ENCODE measurements around the gene PIAS2.
"Not testable (repeated sequence)": the region's sequence is repeated elsewhere in the genome, so short reads cannot be mapped to it uniquely, and the experiment has no call there.

The PIAS2 gene

GRCh38 chr18:46917108-46917802 lies at the start of gene PIAS2, which contains the start of gene KATNAL2:
Gene PIAS2, minus strand, starts transcription at chr18:46917507. Its CDS starts 162 bp downstream, at chr18:46917345.
Gene KATNAL2, plus strand, starts transcription at chr18:46917602. Its CDS starts 29,271 bp downstream, at chr18:46946873.
- peak; percentile 25 for DNase-seq (ENCODE audit: low read depth)

- not testable (repeated sequence) for DNase-seq (ENCODE audit: low read depth)
These were observed 49.0 kb upstream of the PIAS2 start for GRCh38 chr18:46966266-46966665.

- DNase-seq (ENCODE audit: low read depth): not testable (repeated sequence)
These were observed 47.4 kb upstream of the PIAS2 start for GRCh38 chr18:46964579-46965293.

- DNase-seq (ENCODE audit: low read depth): not testable (repeated sequence)
These were observed 46.6 kb upstream of the PIAS2 start for GRCh38 chr18:46963656-46964578.

- no peak for DNase-seq (ENCODE audit: low read depth)
These were observed 40.9 kb upstream of the PIAS2 start for GRCh38 chr18:46958209-46958608.

- DNase-seq (ENCODE audit: low read depth): no peak
These were observed 35.9 kb upstream of the PIAS2 start for GRCh38 chr18:46953195-46953594.

- DNase-seq (ENCODE audit: low read depth): no peak
These were observed 32.9 kb upstream of the PIAS2 start for GRCh38 chr18:46950064-46950656.

- peak; percentile 9 for DNase-seq (ENCODE audit: low read depth)
These were observed 29.5 kb upstream of the PIAS2 start for GRCh38 chr18:46946656-46947282.

GRCh38 chr18:46942646-46943045 lies 25.3 kb upstream of the PIAS2 start:
- no peak for DNase-seq (ENCODE audit: low read depth)

GRCh38 chr18:46939998-46940571 lies 22.8 kb upstream of the PIAS2 start:
- no peak for DNase-seq (ENCODE audit: low read depth)

GRCh38 chr18:46939337-46939963 lies 22.1 kb upstream of the PIAS2 start:
- no peak for DNase-seq (ENCODE audit: low read depth)

- DNase-seq (ENCODE audit: low read depth): no peak
These were observed 3.3 kb upstream of the PIAS2 start for GRCh38 chr18:46920653-46921052.

GRCh38 chr18:46920067-46920466 lies 2.8 kb upstream of the PIAS2 start:
- DNase-seq (ENCODE audit: low read depth): no peak

- DNase-seq (ENCODE audit: low read depth): no peak
These were observed 695 bp upstream of the PIAS2 start for GRCh38 chr18:46917803-46918600.

GRCh38 chr18:46916551-46917107 lies 678 bp downstream of the PIAS2 start:
- DNase-seq (ENCODE audit: low read depth): no peak

GRCh38 chr18:46915800-46916550 lies 1.3 kb downstream of the PIAS2 start:
- no peak for DNase-seq (ENCODE audit: low read depth)

- DNase-seq (ENCODE audit: low read depth): no peak
These were observed 6.5 kb downstream of the PIAS2 start for GRCh38 chr18:46910856-46911255.

- no peak for DNase-seq (ENCODE audit: low read depth)
These were observed 7.8 kb downstream of the PIAS2 start for GRCh38 chr18:46909497-46909896.

GRCh38 chr18:46903406-46903805 lies 13.9 kb downstream of the PIAS2 start:
- no peak for DNase-seq (ENCODE audit: low read depth)

All from stimulated activated CD8-positive, alpha-beta memory T cell treated with anti-CD3 and anti-CD28 coated beads, Interleukin-15, amount 100 ng/mL, for 1 hour (primary cell).